NK-92 treated with Interleukin-12 subunit alpha and Interleukin-12 subunit beta, amount 100 ng/mL, for 24 hours (cell line): Measurements from ENCODE around the gene PRR13.
A peak's percentile ranks its signal among the peaks of the same experiment; 100 is the strongest.
"Not testable (repeated sequence)": the region's sequence is repeated elsewhere in the genome, so short reads cannot be mapped to it uniquely, and the experiment has no call there.

Experiments used
- DNase-seq: peaks from one replicate; lab custom pipeline; 2025; lab: John Stamatoyannopoulos, UW

PRR13 gene

GRCh38 chr12:53439582-53439981 is 2.0 kb upstream of the PRR13 start:
- DNase-seq, result not testable (repeated sequence)

DNA sequence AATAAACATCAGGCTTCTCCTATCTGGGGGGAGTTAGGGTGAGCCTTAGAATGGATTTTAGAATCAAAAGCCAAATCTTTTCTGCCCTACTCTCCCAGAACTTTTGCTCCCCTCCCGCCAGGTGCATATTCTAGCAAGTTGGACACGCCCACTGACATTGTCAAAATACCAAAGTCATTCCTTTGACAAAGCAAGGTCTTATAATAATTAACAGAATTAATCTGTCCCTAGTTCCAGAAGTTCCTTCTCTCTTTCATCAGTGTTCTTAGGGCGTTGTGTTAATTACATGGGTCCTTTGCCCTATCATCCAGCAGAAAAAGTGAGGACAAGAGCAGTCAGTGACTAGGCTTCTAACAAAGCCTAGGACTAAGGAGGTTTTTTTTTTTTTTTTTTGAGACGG is 2.4 kb downstream of the PRR13 start:
- no peak for DNase-seq

GRCh38 chr12:53444593-53445325 is 3.2 kb downstream of the PRR13 start:
- DNase-seq, result not testable (repeated sequence)

DNA sequence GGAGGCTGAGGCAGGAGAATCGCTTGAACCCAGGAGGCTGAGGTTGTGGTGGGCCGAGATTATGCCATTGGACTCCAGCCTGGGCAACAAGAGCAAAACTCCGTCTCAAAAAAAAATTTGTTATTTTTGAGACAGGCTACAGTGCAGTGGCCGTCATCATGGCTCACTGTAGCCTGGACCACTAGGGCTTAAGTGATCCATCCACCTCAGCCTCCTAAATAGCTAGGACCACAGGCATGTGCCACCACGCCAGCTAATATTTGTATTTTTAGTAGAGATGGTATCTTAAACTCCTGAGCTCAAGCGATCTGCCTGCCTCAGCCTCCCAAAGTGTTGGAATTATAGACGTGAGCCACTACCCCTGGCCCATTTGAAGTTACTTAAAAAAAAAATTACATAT is 9.4 kb downstream of the PRR13 start:
- DNase-seq, result no peak

DNA sequence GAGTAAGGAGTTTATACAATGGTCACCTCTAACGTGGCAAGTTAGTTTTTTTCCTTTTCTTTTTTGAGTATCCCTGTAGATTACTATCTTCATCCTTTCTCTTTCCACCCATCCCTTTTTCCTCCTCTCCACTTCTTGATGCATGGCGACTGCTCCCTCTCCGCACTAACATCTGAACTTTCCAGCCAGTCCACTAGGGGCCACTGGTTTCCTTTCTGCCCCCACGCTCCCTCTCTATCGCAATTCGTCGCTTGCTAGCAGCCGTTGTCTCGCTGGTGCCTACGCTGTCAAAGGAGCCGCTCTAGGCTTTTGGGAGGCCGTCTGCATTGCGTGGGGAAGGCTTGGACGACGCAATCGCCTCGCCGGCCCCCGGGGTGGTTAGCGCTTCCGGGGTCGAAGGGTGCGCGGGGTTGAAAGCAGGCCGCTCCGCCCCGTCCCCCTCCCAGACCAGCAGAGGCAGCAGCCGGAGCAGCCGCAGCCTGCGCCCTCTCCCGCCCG is 10.2 kb downstream of the PRR13 start, which contains the start of gene PCBP2:
PCBP2 (plus strand) TSS at position 442 of the 498 bp plus-strand sequence. CDS start 2,699 bp downstream, outside the sequence.
- peak; percentile 95 for DNase-seq

GRCh38 chr12:53452159-53453077 is 10.9 kb downstream of the PRR13 start:
- DNase-seq, result peak; percentile 69

- no peak for DNase-seq
These were observed 12.6 kb downstream of the PRR13 start for GRCh38 chr12:53453953-53454640.

GRCh38 chr12:53454707-53455106 is 13.2 kb downstream of the PRR13 start:
- no peak for DNase-seq

DNA sequence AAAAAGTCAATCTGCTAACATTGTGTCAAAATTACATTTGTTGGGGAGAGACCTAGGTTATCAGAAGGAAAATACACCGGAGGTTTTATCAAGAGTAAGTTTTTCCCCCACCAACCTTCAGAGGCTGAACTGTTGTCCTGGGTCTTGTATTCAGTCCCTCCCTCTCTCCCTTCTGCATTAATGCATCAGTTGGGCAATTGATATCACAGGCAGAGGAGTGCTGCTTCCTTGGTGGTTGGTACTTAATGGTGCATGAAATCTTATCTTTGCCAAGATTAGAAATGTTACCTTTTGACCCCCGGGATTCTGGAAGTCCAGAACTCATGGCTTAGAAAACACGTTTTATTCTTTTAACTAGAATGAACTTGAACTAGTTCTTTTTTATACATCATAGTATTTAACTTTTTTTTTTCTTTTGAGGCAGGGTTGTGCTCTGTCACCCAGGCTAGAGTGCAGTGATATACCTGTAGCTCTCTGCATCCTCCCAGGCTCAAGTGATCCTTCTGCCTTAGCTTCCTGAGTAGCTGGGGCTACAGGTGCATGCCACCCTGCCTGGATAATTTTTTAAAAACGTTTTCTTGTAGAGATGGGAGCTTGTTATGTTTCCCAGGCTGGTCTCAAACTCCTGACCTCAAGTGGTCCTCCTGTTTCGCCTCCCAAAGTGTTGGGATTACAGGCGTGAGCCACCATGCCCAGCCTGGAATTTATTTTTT is 15.3 kb downstream of the PRR13 start:
- no peak for DNase-seq

GRCh38 chr12:53459097-53459496 is 17.6 kb downstream of the PRR13 start:
- no peak for DNase-seq

DNA sequence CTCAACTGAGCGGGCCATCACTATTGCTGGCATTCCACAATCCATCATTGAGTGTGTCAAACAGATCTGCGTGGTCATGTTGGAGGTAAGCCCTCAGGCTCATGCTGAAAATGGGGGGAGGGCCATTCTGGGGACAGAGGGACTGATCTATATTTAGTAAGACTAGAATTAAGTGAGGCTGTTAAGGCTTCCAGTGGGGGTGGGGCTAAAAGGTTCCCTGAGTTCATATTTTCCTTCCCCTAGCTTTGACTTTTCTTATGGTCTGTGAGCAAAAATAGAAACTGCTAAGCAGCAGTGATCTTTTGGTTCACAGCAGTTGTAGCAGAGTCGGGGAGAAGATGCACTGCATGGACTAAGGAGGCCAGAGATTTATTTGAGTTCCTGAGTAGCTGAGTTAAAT is 19.5 kb downstream of the PRR13 start:
- no peak for DNase-seq

GRCh38 chr12:53461591-53461990 is 20.1 kb downstream of the PRR13 start:
- no peak for DNase-seq

- no peak for DNase-seq
These were observed 21.4 kb downstream of the PRR13 start for GRCh38 chr12:53462935-53463334.

DNA sequence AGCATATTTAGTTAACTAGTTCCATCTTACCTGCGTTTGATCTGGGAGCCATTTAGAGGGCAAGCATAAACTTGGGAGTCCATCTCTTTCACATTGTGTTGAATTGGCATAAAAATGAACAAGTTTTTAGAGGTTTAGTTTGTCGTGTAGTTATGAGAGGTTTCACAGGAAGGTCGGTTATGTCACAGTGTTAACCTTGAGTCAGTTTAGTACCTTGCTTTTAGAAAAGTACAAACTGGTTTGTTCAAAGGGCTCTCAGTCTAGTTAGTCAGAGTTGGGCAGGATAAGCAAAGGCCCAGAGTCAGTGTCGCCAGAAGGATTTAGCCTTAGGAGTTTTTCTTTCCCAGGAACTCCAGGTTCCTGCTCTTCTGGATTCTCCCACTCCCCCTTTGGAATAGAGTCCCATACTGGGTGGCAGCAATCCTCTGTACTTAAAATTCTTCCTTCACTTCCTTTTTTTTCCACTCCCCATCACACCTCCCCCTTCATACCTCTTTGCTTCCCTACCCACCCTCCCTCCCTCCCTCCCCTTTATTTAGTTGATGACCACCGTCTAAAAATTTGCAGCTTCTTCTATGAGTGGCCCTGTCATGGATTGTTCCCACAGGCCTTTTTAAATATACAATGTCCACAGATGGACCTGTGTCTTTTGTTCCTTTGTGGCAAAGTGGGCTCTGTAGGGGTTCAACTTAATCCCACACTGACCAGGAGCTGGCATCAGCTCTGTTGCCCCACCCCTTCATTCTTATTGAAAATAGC is 22.4 kb downstream of the PRR13 start:
- DNase-seq, result no peak

GRCh38 chr12:53464685-53465418 is 23.3 kb downstream of the PRR13 start:
- DNase-seq, result no peak

GRCh38 chr12:53465679-53466078 is 24.1 kb downstream of the PRR13 start:
- DNase-seq, result no peak

GRCh38 chr12:53466640-53467039 is 25.1 kb downstream of the PRR13 start:
- DNase-seq, result no peak

DNA sequence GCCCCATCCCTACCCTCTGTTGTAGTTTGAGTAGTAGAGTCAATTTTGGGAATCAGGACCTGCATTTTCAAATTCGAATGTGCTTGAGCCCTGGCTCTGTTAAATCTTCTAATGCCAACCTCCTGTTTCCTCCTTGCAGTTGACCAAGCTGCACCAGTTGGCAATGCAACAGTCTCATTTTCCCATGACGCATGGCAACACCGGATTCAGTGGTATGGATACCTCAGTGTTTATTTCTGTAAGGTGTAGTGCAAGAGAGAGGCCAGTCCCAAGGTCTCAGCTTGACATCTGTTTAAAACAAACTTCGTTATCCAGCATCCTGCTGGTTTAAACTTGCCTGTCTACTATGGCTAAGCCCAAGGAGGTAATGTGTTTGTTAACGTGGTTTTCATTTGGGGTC is 25.5 kb downstream of the PRR13 start:
- DNase-seq, result no peak

GRCh38 chr12:53467880-53468279 is 26.3 kb downstream of the PRR13 start:
- DNase-seq, result no peak

- no peak for DNase-seq
These were observed 26.7 kb downstream of the PRR13 start for GRCh38 chr12:53468282-53468681.
